Measurements from ENCODE around the gene CIC. TPM values are rescaled to one million over a fixed set of nuclear protein-coding genes. Genes with fewer than 3 reads are reported as not detected.

The CIC gene
- total and polyA plus RNA-seq, 10 of the 15 experiments (the other 5 are each of a cell fraction or from before 2014, with no cell fraction given), result 0.18 to 50.6 (median 7.1) TPM

DNA sequence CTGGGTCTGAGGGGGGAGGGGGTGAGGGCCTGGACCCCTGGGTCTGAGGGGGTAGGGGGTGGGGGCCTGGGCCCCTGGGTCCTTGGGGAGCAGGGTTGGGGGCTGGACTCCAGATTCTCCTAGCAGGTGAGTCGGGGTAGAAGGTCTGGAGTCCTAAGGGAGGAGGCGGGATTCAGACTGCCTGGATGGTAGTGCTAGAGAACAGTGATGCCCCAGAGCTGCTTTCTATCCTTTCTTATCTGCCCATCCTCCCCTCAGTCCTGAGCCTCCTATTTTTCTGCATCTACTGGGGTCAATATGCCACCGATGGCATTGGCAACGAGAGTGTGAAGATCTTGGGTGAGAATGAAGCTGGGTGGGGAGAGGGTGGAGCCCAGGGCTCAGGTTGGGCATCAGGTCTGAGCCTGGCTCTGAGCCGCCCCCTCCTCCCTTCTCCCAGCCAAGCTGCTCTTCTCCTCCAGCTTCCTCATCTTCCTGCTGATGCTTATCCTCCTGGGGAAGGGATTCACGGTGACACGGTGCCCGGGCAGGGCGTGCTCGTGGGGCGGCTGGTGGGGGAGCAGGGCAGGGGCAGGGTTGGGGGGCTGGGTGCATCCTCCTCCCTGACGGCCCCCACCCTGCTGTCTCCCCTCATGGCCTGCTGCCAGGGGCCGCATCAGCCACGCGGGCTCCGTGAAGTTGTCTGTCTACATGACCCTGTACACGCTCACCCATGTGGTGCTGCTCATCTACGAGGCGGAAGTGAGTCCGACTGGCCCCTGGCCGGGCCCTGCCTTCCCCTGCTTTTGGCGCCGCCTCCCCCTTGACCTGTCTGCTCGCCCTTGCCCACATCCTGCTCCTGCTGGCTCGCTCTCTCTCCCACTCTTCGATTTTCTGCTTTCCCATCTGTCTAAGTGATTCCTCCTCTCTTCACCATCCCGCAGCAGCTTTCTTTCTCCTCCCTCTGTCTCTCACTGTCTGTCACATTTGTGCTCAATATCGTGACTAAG, 47.5 kb downstream of the CIC start (continued):
- TF ChIP-seq NBN (IDR thresholded peaks at IDR 0.05), result peak; percentile 69
- TF ChIP-seq DPF2 (IDR thresholded peaks at IDR 0.05), result peak; percentile 36; the same call in 1 of the 2 replicates
- TF ChIP-seq, protein P1, sequence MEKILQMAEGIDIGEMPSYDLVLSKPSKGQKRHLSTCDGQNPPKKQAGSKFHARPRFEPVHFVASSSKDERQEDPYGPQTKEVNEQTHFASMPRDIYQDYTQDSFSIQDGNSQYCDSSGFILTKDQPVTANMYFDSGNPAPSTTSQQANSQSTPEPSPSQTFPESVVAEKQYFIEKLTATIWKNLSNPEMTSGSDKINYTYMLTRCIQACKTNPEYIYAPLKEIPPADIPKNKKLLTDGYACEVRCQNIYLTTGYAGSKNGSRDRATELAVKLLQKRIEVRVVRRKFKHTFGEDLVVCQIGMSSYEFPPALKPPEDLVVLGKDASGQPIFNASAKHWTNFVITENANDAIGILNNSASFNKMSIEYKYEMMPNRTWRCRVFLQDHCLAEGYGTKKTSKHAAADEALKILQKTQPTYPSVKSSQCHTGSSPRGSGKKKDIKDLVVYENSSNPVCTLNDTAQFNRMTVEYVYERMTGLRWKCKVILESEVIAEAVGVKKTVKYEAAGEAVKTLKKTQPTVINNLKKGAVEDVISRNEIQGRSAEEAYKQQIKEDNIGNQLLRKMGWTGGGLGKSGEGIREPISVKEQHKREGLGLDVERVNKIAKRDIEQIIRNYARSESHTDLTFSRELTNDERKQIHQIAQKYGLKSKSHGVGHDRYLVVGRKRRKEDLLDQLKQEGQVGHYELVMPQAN (conservative IDR thresholded peaks at IDR 0.05), result 0 out of 2 replicates have a peak, but pooled peaks have one; percentile 22
- TF ChIP-seq SMAD5 (IDR thresholded peaks at IDR 0.05; ENCODE audit: low read depth), result no peak
- peak; percentile 75 for TF ChIP-seq NR2F1 (conservative IDR thresholded peaks at IDR 0.05)

DNA sequence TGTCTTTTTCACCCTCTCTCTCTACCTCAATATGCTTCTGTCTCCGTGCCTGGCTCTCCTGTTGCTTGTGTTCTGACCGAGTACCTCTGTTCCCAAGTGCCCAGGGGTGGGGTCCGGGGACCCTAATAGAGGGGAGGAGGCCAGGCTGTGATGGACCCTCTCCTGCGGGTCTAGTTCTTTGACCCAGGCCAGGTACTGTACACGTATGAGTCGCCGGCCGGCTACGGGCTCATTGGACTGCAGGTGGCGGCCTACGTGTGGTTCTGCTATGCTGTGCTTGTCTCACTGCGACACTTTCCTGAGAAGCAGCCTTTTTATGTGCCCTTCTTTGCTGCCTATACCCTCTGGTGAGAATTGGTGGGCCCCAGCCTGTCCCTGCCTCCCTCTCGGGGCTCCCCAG, 48.5 kb downstream of the CIC start:
- Histone ChIP-seq H2AFZ (ENCODE audit: control insufficient read depth, low read depth, low read length) (peak overlapping the region; percentile 94), H3K9ac (ENCODE audit: control insufficient read depth, insufficient read depth, low read length) (peak overlapping the region; percentile 50; the same call in 1 of the 2 replicates), H3K4me3 (no peak overlapping the region), H3K4me1 (ENCODE audit: control insufficient read depth, insufficient read depth, low read length) (peaks cover 9% of the 10 kb centered on the region), H3K36me3 (ENCODE audit: control insufficient read depth in 2 of 2, insufficient read depth in 2 of 2, low read length in 1 of 2) (no peaks in the 10 kb centered on the region), H3K27ac (ENCODE audit: control insufficient read depth, insufficient read depth) (no peak overlapping the region), H4K20me1 (ENCODE audit: control insufficient read depth, insufficient read depth) (no peaks in the 10 kb centered on the region), H3K9me3 (replicated peaks; ENCODE audit: control insufficient read depth, insufficient read depth, low read length) (no peaks in the 10 kb centered on the region), H3K79me2 (ENCODE audit: control insufficient read depth, insufficient read depth, low read length) (no peaks in the 10 kb centered on the region), H3K4me2 (ENCODE audit: control insufficient read depth, insufficient read depth) (peak overlapping the region; percentile 89), H3K27me3 (replicated peaks in 1 of 2; ENCODE audit: control insufficient read depth in 2 of 2, insufficient read depth in 2 of 2, low read length in 1 of 2) (peaks cover 4 to 5% of the 10 kb centered on the region in 2 experiments; a peak in 3 of 4 replicates)
- FAIRE-seq, result no peak
- SMC1A ChIA-PET (ENCODE audit: uncharacterized antibody, unreplicated experiment), result interaction anchor here (1.0 kb wide), 1 partner anchor 13 kb away, joined by 4 read pairs; no protein-coding TSS in a partner anchor
- intact Hi-C loops (cut with micrococcal nuclease; ENCODE audit: unreplicated experiment) (no loop called here), in situ Hi-C loops (cut with MboI) (no loop called here)
- RAD21 ChIA-PET (ENCODE audit: unreplicated experiment), result no interaction called here
- CTCF ChIA-PET, result no interaction called here
- 74% methylated on average over 13 of the region's 13 CpGs for WGBS (ENCODE audit: insufficient coverage, insufficient replicate concordance, low lambda C conversion rate, missing lambda C conversion rate)
- no peak for DNase-seq (ENCODE audit: low read depth, low spot score)
- no peak for ATAC-seq
- BruUV-seq (replicated peaks), result no TSS peak
- POLR2A ChIA-PET, result no interaction called here
- TF ChIP-seq HDAC6 (IDR thresholded peaks at IDR 0.05; ENCODE audit: unreplicated experiment) (no peak), ZNF24 (IDR thresholded peaks at IDR 0.05) (no peak), NRF1 (conservative IDR thresholded peaks at IDR 0.05; ENCODE audit: low read depth, low read length) (no peak), POLR2AphosphoS5 (IDR thresholded peaks at IDR 0.05; ENCODE audit: low read length) (no peak), IKZF2 (IDR thresholded peaks at IDR 0.05) (no peak), FOS (IDR thresholded peaks at IDR 0.05; ENCODE audit: borderline replicate concordance, extremely low read depth, insufficient read length) (no peak), MYB (IDR thresholded peaks at IDR 0.05; ENCODE audit: borderline replicate concordance, low read depth, low read length) (no peak), SMAD5 (IDR thresholded peaks at IDR 0.05; ENCODE audit: low read depth) (no peak), ZNF622 (IDR thresholded peaks at IDR 0.05) (no peak), GATAD2B (conservative IDR thresholded peaks at IDR 0.05; ENCODE audit: low read depth) (no peak), KLF5 (IDR thresholded peaks at IDR 0.05; ENCODE audit: partially characterized antibody) (no peak)
- TF ChIP-seq, protein P2, sequence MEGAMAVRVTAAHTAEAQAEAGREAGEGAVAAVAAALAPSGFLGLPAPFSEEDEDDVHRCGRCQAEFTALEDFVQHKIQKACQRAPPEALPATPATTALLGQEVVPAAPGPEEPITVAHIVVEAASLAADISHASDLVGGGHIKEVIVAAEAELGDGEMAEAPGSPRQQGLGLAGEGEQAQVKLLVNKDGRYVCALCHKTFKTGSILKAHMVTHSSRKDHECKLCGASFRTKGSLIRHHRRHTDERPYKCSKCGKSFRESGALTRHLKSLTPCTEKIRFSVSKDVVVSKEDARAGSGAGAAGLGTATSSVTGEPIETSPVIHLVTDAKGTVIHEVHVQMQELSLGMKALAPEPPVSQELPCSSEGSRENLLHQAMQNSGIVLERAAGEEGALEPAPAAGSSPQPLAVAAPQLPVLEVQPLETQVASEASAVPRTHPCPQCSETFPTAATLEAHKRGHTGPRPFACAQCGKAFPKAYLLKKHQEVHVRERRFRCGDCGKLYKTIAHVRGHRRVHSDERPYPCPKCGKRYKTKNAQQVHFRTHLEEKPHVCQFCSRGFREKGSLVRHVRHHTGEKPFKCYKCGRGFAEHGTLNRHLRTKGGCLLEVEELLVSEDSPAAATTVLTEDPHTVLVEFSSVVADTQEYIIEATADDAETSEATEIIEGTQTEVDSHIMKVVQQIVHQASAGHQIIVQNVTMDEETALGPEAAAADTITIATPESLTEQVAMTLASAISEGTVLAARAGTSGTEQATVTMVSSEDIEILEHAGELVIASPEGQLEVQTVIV (IDR thresholded peaks at IDR 0.05; ENCODE audit: borderline replicate concordance, partially characterized antibody), result no peak
- TF ChIP-seq, protein P3, sequence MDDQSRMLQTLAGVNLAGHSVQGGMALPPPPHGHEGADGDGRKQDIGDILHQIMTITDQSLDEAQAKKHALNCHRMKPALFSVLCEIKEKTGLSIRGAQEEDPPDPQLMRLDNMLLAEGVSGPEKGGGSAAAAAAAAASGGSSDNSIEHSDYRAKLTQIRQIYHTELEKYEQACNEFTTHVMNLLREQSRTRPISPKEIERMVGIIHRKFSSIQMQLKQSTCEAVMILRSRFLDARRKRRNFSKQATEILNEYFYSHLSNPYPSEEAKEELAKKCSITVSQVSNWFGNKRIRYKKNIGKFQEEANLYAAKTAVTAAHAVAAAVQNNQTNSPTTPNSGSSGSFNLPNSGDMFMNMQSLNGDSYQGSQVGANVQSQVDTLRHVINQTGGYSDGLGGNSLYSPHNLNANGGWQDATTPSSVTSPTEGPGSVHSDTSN (IDR thresholded peaks at IDR 0.05; ENCODE audit: insufficient replicate concordance, low read depth, low read length), result no peak

Data from GM12878 (cell line).